Stimulated activated effector memory CD8-positive, alpha-beta T cell treated with anti-CD3 and anti-CD28 coated beads, Interleukin-12 subunit alpha, Interleukin-12 subunit beta, amount 100 ng/mL, for 72 hours (primary cell): ENCODE results near the gene PROM1.

Experiments
- ATAC-seq: fragments of 150-1000 bp; cut with Tn5 transposase; 2 replicates; pipeline ENCODE4 v1.10.0; 2021
- DNase-seq, 2 donors: peaks; one replicate each; pipeline ENCODE4 v3.0.0; 2021 to 2022; ENCODE audit warnings: low spot score in 2 of 2
- H3K27ac Mint-ChIP-seq: one replicate; pipeline ENCODE4 v1.8.0; 2022; ENCODE audit warnings: mild to moderate bottlenecking, mixed read lengths
- H3K36me3 Mint-ChIP-seq: one replicate; pipeline ENCODE4 v1.8.0; 2022; ENCODE audit warnings: mild to moderate bottlenecking, mixed read lengths
- H3K4me1 Mint-ChIP-seq: one replicate; pipeline ENCODE4 v1.8.0; 2022; ENCODE audit warnings: mixed read lengths
- H3K4me3 Mint-ChIP-seq: one replicate; pipeline ENCODE4 v1.8.0; 2022; ENCODE audit warnings: mild to moderate bottlenecking, mixed read lengths
- H3K9me3 Mint-ChIP-seq: one replicate; pipeline ENCODE4 v1.8.0; 2022; ENCODE audit warnings: mixed read lengths

PROM1 gene

GRCh38 chr4:16005676-16006075, 78.1 kb downstream of the PROM1 start:
- H3K4me3 Mint-ChIP-seq, result no peak overlapping the region
- no peak for ATAC-seq
- no peak overlapping the region for H3K27ac Mint-ChIP-seq
- H3K4me1 Mint-ChIP-seq, result no peaks in the 10 kb centered on the region
- H3K36me3 Mint-ChIP-seq, result no peaks in the 10 kb centered on the region
- DNase-seq, result no peak
- H3K9me3 Mint-ChIP-seq, result no peaks in the 10 kb centered on the region

GRCh38 chr4:16001484-16001858, 82.4 kb downstream of the PROM1 start:
- Mint-ChIP-seq H3K36me3 (no peaks in the 10 kb centered on the region), H3K27ac (no peak overlapping the region)

GRCh38 chr4:16000708-16001483, 82.9 kb downstream of the PROM1 start:
- Mint-ChIP-seq H3K9me3 (no peaks in the 10 kb centered on the region), H3K27ac (no peak overlapping the region), H3K4me3 (no peak overlapping the region), H3K4me1 (no peaks in the 10 kb centered on the region), H3K36me3 (no peaks in the 10 kb centered on the region)
- DNase-seq, result no peak
- peak; percentile 2 for ATAC-seq

More at GRCh38 chr4:16001484-16001858, 82.4 kb downstream of the PROM1 start:
- DNase-seq (peak; percentile 34 to 66), ATAC-seq (peak; percentile 81)
- no peaks in the 10 kb centered on the region for H3K9me3 Mint-ChIP-seq
- no peaks in the 10 kb centered on the region for H3K4me1 Mint-ChIP-seq
- H3K4me3 Mint-ChIP-seq, result no peak overlapping the region

- Mint-ChIP-seq H3K27ac (no peak overlapping the region), H3K4me1 (no peaks in the 10 kb centered on the region), H3K36me3 (no peaks in the 10 kb centered on the region), H3K9me3 (no peaks in the 10 kb centered on the region), H3K4me3 (no peak overlapping the region)
- ATAC-seq (peak; percentile 85), DNase-seq (peak in 1 of 2 donors; percentile 52)
Observed at GRCh38 chr4:15996773-15997172, 87.0 kb downstream of the PROM1 start.

- ATAC-seq, result no peak
- H3K4me1 Mint-ChIP-seq, result no peaks in the 10 kb centered on the region
- no peak for DNase-seq
- H3K36me3 Mint-ChIP-seq, result no peaks in the 10 kb centered on the region
- no peaks in the 10 kb centered on the region for H3K9me3 Mint-ChIP-seq
- no peak overlapping the region for H3K27ac Mint-ChIP-seq
- H3K4me3 Mint-ChIP-seq, result no peak overlapping the region
Observed at GRCh38 chr4:15995826-15996225, 88.0 kb downstream of the PROM1 start.

GRCh38 chr4:15992167-15992485, 91.7 kb downstream of the PROM1 start:
- H3K4me3 Mint-ChIP-seq, result no peak overlapping the region
- H3K4me1 Mint-ChIP-seq, result no peaks in the 10 kb centered on the region
- H3K27ac Mint-ChIP-seq, result no peak overlapping the region
- no peak for ATAC-seq
- no peaks in the 10 kb centered on the region for H3K36me3 Mint-ChIP-seq
- no peak for DNase-seq
- H3K9me3 Mint-ChIP-seq, result no peaks in the 10 kb centered on the region

GRCh38 chr4:15990570-15991285, 93.1 kb downstream of the PROM1 start:
- Mint-ChIP-seq H3K36me3 (no peaks in the 10 kb centered on the region), H3K9me3 (no peaks in the 10 kb centered on the region), H3K4me1 (no peaks in the 10 kb centered on the region), H3K4me3 (no peak overlapping the region), H3K27ac (no peak overlapping the region)
- ATAC-seq (no peak), DNase-seq (no peak)

GRCh38 chr4:15989424-15989823, 94.4 kb downstream of the PROM1 start:
- H3K9me3 Mint-ChIP-seq, result no peaks in the 10 kb centered on the region
- H3K4me3 Mint-ChIP-seq, result no peak overlapping the region
- DNase-seq (no peak), ATAC-seq (no peak)
- H3K4me1 Mint-ChIP-seq, result no peaks in the 10 kb centered on the region
- no peak overlapping the region for H3K27ac Mint-ChIP-seq
- H3K36me3 Mint-ChIP-seq, result no peaks in the 10 kb centered on the region

- H3K27ac Mint-ChIP-seq, result no peak overlapping the region
- H3K36me3 Mint-ChIP-seq, result no peaks in the 10 kb centered on the region
- H3K4me3 Mint-ChIP-seq, result no peak overlapping the region
- ATAC-seq, result no peak
- no peaks in the 10 kb centered on the region for H3K4me1 Mint-ChIP-seq
- DNase-seq, result no peak
- H3K9me3 Mint-ChIP-seq, result no peaks in the 10 kb centered on the region
Observed at GRCh38 chr4:15988222-15988621, 95.6 kb downstream of the PROM1 start.

GRCh38 chr4:15986907-15987306, 96.9 kb downstream of the PROM1 start:
- Mint-ChIP-seq H3K4me3 (no peak overlapping the region), H3K27ac (no peak overlapping the region), H3K36me3 (no peaks in the 10 kb centered on the region), H3K4me1 (no peaks in the 10 kb centered on the region), H3K9me3 (no peaks in the 10 kb centered on the region)
- DNase-seq, result no peak
- ATAC-seq, result peak; percentile 16

- H3K4me3 Mint-ChIP-seq, result no peak overlapping the region
- DNase-seq, result no peak
- H3K9me3 Mint-ChIP-seq, result no peaks in the 10 kb centered on the region
- H3K27ac Mint-ChIP-seq, result no peak overlapping the region
- H3K36me3 Mint-ChIP-seq, result no peaks in the 10 kb centered on the region
- ATAC-seq, result no peak
- no peaks in the 10 kb centered on the region for H3K4me1 Mint-ChIP-seq
Observed at GRCh38 chr4:15983610-15984009, 100.2 kb downstream of the PROM1 start.

- Mint-ChIP-seq H3K9me3 (no peaks in the 10 kb centered on the region), H3K36me3 (no peaks in the 10 kb centered on the region), H3K4me1 (no peaks in the 10 kb centered on the region), H3K27ac (no peak overlapping the region), H3K4me3 (no peak overlapping the region)
- ATAC-seq (no peak), DNase-seq (no peak)
Observed at GRCh38 chr4:15982842-15983524, 100.8 kb downstream of the PROM1 start.

GRCh38 chr4:15976456-15977447, 107.1 kb downstream of the PROM1 start:
- no peak overlapping the region for H3K4me3 Mint-ChIP-seq
- ATAC-seq, result peak; percentile 24
- H3K9me3 Mint-ChIP-seq, result no peaks in the 10 kb centered on the region
- no peak overlapping the region for H3K27ac Mint-ChIP-seq
- no peaks in the 10 kb centered on the region for H3K36me3 Mint-ChIP-seq
- no peak for DNase-seq
- no peaks in the 10 kb centered on the region for H3K4me1 Mint-ChIP-seq

- no peak overlapping the region for H3K4me3 Mint-ChIP-seq
- H3K9me3 Mint-ChIP-seq, result peaks cover 2% of the 10 kb centered on the region
- ATAC-seq (peak; percentile 34), DNase-seq (no peak)
- H3K27ac Mint-ChIP-seq, result no peak overlapping the region
- no peaks in the 10 kb centered on the region for H3K4me1 Mint-ChIP-seq
- H3K36me3 Mint-ChIP-seq, result no peaks in the 10 kb centered on the region
Observed at GRCh38 chr4:15971068-15971801, 112.6 kb downstream of the PROM1 start.
